GM12864 (cell line): ENCODE data around the gene NHS.

Source experiments
- DNase-seq: peaks from one replicate; pipeline ENCODE4 v3.0.0-alpha.2; 2011; ENCODE audit warnings: low read depth
- H3K4me3 ChIP-seq: 2 replicates; pipeline ENCODE4 v1.5.1; 2011; ENCODE audit warnings: mild to moderate bottlenecking, low read depth, low read length, control low read depth
- TF ChIP-seq, protein P1 (sequence below): IDR thresholded peaks from 2 replicates; pipeline ENCODE4 v1.5.1; 2011; ENCODE audit warnings: low read depth, mild to moderate bottlenecking, moderate library complexity, low read length, control low read depth, inconsistent platforms; ENCODE audit errors: missing control alignments

Gene NHS

DNA sequence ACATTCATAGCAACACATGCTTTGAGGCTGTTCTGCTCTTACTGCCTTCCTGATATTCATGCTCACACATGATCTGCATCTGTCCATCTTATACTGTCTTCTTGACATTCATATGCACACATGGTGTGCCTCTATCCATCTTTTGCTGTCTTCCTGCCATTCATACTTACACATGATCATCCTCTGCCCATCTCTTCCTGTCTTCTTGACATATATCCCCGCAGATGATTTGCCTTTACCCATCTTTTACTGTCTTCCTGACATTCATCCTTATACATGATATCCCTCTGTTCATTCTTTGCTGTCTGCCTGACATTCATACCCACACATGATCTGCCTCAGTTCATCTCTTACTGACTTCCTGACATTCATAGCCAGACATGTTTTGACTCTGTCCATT lies 399.1 kb downstream of the NHS start:
- no peak for DNase-seq
- TF ChIP-seq, protein P1, sequence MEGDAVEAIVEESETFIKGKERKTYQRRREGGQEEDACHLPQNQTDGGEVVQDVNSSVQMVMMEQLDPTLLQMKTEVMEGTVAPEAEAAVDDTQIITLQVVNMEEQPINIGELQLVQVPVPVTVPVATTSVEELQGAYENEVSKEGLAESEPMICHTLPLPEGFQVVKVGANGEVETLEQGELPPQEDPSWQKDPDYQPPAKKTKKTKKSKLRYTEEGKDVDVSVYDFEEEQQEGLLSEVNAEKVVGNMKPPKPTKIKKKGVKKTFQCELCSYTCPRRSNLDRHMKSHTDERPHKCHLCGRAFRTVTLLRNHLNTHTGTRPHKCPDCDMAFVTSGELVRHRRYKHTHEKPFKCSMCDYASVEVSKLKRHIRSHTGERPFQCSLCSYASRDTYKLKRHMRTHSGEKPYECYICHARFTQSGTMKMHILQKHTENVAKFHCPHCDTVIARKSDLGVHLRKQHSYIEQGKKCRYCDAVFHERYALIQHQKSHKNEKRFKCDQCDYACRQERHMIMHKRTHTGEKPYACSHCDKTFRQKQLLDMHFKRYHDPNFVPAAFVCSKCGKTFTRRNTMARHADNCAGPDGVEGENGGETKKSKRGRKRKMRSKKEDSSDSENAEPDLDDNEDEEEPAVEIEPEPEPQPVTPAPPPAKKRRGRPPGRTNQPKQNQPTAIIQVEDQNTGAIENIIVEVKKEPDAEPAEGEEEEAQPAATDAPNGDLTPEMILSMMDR, result no peak

DNA sequence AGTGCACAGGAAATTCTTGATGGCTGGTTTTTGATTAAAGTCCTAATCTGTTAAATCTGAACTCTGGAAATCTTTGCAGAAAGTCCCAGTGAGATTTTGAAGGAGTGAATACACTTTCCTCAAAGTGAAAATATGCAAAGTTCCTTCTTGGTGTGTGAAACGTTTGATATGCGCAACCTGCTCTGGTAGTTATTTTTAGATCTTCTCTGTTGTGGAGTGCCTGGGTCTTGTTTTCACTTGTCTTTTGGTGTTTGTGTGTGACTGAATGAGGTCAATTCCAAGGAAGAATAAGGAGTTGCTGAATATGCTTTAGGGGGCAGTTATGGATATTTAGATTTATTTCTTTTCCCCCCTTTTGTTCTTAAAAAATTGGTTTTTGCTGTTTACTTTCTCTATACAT lies 404.0 kb downstream of the NHS start:
- no peak overlapping the region for H3K4me3 ChIP-seq
- no peak for DNase-seq
- TF ChIP-seq, protein P1, result no peak

More for the DNA sequence above, 399.1 kb downstream of the NHS start:
- no peak overlapping the region for H3K4me3 ChIP-seq

DNA sequence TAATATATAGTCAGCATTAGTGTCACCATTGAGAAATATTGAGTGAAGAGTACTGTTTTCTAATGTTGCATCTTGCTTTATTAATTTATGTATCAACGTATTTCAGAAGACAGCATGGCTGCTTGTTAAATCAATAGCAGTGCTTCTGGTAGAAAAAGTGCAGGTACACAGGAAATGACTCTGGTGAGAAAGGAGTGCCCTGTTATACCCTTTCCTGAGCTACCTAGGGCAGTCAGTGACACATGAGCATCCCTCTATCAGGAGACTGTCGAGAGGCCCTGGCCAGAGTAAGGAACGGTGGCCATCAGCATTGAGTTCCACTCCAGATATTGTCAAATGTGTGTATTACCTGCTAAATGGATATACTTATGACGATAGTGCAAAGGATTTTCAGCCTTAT lies 404.4 kb downstream of the NHS start:
- TF ChIP-seq, protein P1, result no peak
- H3K4me3 ChIP-seq, result no peak overlapping the region
- no peak for DNase-seq
